Putamen (tissue), 1 donor: Measurements from ENCODE around the gene SNCB.

ENCODE experiments used
- DNase-seq: peaks from one replicate; pipeline ENCODE4 v3.0.0-alpha.2; 2016; ENCODE audit warnings: low spot score

Gene SNCB

DNA sequence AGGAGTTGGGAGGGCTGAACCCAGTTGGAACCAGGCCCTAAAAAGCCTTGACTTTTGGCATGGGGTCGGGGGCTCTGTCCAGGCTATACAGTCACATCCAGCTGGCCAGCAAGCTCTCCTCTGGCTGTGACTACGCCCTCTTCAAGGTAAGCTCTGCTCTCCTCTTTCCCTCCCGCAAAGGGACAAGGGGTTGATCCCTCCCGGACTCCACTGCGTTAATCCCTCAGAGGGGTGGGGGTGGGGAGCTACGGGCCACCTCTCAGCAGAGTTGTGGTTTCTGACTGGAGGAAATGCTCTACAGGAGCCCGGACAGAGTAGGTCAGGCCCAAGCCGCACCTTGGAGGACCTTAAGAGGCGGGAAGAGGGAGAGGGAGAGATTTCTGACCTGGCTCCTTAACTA, 14.0 kb upstream of the SNCB start:
- no peak for DNase-seq

DNA sequence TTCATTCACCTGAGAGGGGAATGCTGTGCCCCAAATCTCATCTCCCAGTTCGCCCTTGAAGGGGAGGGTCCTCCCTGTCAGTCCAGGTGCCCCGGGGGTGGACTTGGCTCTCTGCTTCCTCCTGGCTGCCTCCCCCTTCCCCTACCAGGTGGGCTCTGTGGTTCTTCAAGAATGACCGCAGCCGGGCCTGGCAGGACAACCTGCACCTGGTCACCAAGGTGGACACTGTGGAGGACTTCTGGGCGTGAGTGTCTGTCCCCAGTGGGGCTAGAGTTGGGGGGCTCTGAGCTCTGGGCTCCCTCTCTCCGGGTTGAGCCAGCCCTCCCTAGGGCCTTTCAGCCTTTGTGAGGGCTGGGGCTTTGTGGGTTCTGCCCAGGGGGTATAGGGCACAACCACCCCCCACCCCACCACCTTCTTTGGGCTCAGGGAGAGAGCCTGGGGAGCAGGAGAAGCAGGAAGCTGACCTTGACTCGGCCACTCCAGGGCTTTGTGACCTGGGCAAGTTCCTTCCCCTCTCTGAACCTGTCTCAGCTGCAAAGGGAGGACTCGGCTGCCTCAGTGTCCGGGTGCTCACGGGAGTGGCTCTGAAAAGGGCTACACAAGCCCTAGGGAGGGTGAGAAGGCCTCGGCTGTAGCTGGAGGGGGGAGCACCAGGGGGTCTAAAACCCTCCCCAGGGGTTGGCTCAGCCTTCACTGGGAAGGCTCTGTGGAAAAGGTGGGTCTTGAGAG, 13.3 kb upstream of the SNCB start:
- DNase-seq, result no peak

DNA sequence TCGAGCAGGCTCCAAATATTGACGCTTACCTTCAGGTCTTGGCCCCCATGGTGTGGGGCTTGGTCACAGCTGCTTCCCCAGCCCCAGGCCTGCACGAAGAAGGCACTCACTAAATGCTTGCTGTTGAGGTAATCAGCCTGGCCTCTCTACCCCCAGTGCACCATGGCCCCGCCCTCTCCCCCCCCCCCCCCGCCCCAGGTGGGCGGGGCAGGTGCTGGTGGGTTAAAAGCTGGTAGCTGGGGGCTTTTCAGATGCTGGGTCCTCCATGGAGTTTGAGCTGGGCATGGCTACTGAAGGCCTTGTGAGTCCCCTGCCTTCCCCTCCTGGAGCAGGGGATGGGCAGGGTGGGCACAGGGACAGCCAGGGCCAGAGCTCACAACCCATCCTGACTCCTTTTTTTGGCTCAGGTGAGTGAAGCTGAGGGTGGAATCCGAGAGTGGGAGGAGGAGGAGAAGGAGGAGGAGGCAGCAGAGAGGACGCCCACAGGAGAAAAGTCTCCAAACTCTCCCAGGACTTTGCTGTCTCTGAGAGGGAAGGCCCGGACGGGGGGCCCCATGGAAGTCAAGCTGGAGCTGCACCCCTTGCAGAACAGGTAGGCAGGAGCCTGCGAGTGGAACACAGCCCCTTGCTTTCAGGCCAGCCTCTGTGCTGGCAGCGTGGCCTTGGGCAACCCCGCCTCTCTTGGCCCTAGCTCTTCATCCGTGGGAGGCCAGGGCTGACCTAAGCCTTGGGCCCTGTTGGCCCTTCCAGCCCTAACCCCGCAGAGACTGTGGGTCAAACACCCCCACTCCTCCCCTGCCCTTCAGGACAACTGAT, 12.5 kb upstream of the SNCB start:
- no peak for DNase-seq

DNA sequence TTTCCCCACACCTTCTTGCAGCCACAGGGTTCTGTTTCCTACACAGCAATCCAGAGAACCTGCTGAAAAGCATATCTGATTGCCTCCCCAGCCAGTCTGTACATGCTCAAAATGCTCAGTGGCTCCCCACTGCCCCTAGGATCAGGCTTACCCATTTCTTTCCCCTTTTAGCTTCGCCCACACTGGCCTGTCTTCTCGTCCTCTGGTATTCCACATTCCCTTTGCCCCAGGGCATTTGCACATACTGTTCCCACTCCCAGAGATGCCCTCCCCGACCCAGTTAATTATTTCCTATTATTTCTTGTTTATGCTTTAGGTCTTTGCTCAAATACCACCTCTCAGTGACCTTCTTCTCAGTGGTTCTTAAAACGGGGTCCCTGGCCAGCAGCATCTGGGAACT, 10.3 kb upstream of the SNCB start:
- DNase-seq, result no peak

DNA sequence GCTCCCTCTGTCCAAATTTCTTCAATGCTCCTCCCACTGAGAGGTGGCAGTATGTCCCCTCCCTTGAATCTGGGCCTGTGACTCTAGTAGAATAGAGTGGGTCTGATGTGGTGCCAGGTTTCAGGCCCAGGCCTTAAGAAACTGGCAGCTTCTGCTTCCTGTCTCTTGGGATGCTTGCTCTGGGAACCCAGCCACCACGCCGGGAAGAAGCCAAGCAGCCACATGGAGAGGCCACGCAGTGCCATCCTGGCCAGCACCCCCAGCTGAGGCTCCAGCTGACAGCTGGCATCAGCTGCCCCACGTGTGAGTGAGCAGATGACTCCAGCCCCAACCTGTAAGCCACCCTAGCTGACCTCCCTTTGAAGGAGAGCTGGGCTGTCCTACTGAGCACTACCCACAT, 9.6 kb upstream of the SNCB start:
- peak; percentile 53 for DNase-seq

DNA sequence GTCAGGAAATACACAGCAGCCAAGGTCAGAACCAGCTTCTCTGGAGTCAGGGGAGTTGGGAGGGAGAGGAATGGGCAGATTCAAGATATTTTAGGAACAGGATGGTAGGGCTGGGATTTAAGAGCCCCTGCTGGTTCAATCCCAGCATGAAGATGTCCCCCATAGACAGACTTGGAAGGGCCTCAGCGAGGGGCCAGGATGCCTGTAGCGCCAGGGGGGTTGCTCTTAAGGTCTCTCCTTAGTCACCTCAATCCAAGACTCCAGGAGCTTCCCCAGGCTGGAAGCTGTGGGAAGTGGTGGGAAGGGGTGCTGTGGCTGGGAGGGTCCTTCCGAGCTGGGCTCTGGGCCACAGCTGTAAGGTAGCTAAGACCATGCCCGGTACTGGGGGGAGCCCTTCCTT, 8.9 kb upstream of the SNCB start:
- DNase-seq, result no peak

DNA sequence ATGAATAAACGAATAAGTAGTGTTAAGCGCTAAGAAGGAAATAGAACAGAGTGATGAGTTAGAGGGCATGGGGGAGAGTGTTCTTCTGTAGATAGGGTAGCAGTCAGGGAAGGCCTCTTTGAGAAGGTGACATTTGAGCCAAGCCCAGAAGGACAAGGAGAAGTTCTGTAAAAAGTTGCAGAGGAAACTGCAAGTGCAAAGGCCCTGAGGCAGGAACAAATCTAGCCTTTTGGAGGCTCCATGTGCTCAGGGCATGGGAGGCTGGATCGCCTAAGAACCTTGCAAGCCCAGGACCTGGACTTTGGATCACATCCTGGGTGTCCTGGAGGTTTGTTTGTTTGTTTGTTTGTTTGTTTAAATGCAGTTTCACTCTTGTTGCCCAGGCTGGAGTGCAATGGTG, 8.1 kb upstream of the SNCB start:
- DNase-seq, result no peak

DNA sequence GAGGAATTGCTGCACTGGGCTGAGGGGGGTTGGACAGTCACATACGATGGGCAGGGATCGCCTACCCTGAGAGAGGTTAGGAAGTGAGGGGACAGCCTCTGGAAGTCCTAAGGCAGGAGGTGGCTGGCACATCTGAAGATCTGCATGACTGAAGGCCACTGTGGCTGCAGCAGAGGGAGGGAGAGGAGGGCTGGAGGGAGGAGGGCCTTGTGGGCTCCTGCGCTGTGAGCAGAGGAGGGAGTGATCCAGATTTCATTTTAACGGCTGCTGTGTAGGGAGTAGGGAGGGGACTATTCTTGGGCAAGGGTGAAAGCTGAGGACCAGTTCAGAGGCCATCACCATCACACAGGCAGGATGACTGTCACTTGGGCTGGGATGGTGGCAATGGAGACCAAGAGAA, 7.2 kb upstream of the SNCB start:
- DNase-seq, result no peak

DNA sequence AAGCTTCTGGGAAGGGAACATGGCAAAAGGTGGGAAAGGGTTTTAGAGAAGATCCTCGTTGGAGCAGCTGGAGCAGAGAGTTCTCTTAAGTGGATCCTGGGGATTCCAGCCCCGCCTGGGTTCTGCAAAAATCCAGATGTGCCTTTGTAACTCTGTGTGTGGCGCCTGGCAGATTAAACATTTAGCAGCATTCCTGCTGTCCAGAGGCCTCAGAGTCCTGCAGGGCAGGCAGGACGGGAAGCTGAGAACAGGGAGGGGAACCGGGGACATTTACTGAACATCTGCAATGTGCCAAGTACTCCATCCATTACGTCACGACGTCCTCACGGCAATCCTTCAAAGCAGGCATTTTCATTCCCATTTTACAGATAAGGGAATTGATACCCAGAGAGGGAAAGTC, 6.1 kb upstream of the SNCB start:
- no peak for DNase-seq

DNA sequence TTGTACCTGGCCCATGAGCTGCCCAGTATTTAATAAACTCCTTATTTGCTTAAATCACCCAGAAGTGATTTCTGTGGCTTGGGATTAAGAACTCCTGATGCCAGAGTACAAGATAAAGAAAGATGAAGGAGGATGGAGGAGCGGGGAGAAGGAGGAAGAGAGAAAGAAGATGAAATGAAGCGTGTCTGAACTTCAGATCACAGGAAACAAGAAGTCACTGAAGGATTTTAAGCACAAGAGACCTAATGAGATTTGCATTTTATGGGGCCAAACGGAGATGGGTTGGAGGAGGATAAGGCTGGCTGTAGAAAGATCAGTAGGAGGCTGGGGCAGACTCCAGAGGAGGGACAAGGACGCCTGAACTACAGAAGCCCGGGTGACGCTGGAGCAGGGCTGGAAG, 3.3 kb upstream of the SNCB start:
- DNase-seq, result no peak

DNA sequence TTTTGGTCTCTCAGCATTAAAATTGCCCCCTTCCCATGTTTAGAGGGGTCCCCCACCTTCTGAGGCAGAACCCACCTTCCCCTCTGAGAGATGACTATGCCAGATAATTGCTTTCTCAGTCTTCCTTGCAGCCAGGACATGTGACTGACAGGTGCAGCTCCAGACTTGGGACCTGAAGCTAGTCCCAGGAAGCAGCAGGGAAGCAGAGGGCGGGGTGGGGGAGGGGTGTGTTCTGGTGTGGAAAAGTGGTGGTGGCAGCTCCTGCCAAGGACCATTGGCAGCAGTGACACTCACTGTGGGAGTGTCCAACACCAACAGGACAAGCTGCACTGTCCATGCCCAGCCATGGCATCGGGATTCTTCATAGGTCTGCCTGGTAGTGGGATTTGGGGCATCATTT, 2.4 kb upstream of the SNCB start:
- no peak for DNase-seq

DNA sequence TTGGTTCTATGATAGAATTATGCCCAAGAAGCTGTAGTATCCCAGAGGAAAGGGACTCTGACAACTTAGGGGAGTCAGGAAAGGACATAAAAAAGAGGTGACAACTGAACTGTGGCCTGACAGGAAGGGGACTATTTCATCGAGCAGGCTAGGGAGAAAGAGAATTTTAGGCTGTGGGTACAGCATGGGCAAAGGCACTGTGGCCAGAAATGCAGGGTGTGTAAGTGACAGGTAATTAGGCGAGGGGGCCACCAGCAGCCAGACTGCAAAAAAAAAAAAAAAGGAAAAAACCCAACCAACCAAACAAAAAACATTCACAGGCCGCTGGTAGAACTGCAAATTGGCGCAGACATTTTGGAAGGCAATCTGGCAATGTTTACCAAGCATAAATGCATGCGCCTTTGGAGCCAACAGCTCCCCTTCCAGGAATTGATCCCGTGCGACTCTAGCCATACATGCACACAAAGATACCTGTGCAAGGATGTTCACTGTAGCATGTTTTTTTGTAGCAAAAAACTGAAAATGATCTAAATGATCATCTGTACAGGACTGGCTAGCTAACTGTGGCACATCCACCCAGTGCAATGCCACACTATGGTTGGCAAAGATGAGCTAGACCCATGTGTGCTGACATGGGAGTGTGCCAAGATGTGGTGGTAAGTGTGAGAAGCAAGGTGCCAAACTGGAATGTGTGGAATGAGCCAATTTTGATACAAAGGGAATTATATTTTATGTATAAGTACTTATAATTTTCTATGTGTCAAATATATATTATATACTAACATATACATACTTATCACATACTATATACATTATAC, 1.3 kb upstream of the SNCB start:
- no peak for DNase-seq

DNA sequence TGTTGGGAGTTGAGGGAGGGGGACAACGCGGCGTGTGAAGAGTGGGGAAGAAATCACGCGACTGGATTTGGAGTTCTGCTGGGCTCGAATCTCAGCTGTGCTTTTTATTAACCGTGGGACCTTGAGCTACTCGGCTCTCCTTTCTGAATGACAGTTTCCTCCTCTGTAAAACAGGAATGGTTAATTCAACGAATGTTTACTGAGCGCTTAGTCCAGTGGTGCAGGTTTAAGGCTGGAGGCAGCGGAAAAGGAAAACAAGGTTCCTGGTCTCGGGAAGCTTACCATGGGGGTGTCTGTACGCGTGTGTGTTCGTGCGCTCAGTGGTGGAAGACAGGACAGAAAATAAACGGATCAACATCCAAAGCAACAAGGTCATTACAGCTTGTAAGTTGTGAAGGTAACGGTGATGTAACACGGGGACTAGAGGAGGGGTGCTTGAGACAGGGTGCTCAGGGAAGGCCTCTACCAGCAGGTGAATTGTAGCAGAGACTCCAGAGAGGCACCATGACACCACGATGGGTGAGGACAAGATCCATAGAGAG, 418 bp upstream of the SNCB start:
- DNase-seq, result no peak

DNA sequence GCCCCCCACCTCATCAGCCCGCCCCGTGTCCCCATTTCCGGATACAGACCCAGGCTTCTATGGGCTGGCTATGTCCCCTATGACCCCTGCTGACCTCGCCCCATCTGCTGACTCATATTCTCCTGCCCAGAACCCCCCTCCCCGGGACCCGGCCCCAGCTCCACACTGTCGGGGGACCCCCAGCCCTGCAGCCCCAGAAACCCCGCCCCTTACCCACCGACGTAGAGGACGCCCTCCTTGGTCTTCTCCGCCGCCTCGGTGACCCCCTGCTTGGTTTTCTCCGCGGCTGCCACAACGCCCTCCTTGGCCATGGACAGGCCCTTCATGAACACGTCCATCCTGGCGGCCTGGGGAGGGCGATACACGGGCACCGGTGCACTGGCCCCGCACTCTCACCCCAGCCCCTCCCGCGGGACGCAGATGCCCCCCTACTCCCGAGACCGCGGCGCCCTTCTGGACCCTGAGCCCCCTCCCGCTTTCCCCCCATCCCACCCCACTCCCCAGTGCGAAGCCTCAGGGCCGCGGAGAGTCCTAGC, 949 bp downstream of the SNCB start:
- no peak for DNase-seq

DNA sequence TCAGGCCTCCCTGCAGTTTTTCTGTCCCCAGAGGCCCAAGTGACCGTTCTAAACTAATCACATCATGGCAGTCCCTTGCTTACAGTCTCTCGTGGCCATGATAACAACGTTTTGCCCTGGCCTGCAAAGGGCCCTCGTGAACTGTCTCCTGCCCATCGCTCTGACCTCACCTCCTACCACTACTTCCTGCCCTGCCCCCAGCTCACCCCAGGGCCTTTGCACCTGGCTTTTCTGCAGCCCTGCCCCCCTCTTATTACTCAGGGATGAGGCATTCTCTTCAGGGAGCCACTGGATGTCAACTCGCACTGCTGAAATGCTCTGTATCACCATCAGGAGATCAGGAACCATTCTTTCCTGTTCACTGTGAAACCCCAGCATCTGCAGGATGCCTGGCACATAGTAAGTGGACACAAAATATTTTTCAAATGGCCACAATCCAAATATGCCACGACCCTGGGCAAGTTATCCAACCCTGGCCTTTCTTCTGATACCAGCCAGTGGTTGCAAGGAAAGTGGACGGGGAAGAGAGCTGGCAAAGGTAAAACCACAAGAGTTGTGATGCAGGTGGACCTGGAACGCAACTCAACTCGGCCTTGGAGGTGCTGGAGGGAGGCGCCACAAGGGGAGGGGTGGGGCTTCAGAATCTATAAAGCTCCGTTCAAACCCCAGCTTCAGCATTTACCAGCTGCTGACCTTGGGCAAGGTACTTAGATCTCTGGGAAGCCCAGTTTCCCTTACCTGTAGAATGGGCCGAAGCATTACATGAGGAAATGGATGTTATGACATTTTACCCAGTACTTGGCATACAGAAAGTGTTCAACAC, 1.7 kb downstream of the SNCB start:
- no peak for DNase-seq

DNA sequence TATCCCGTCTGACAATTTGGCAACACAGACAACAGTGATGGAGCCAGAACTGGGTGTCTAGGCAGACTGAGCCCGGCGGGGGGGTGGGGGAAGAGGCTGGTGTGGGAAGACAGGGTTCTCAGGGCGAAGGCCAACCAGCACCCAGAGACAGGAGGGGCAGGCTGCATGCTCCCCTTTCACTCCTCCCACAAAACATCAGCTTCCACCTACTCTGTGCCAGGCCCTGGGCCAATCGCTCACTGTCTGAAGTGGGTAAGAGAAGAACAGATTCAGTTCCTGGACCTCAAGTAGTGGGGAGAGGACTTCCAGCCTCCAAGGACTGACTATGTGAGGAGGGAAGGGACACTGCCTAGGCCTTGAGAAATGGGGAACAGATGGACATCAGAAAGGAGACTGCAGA, 2.8 kb downstream of the SNCB start:
- no peak for DNase-seq

DNA sequence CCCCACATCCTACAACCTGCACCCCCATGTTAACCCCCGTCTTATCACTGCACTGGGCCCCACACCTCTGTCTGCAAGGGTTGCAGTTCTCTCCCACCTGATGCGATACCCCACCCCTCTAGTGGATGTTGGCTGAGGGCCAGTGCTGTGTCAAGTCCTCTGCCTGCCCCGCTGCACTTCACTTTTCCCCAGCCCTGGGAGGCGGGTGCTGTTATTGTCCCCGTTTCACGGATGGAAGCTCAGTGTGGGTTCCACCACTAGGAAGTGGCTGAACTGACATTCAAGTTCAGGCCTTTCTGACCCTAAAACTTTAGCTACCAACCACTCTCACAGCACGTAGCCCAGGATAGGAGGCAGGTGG, 3.5 kb downstream of the SNCB start:
- no peak for DNase-seq

DNA sequence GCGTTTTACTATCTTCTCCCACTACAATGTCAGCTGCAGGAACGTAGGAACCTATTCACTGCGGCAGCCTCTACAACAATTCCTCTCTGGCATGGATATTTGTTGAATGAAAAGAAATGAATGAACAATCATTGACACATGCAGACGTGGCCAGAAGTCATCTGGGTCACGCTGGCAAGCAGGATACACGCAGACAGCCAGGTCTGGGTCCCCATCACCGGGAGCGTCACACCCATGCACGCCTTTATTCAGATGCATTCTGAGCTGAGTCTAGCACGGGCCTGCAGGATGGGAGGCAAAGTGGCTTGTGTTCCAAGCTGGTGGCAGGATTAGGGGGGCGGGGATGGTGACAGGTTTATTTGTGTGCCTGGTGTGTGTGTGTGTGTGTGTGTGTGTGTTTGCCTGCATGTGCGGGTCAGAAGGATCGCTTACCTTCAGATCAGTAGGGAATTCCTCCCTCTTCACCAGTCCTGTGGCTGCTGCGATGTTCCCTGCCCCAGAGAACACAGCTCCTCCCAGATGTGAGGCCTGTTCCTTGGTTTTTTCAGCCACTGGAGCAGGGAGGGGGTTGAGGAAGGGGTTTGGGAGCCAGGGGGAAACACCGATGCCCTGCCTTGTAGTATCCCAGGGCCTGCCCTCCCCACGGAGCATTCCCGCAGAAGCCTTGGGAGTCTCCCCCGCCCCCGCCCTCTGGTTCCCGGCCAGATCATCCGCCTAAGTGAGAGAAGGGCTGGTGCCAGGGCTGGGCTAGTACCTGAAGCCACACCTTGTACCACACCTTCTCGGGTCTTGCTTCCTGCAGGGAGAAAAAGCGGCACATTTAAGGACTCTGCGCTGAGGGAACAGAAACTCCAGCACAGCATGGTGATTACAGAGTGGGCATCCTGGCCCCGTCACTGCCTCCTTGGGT, 4.1 kb downstream of the SNCB start:
- no peak for DNase-seq

DNA sequence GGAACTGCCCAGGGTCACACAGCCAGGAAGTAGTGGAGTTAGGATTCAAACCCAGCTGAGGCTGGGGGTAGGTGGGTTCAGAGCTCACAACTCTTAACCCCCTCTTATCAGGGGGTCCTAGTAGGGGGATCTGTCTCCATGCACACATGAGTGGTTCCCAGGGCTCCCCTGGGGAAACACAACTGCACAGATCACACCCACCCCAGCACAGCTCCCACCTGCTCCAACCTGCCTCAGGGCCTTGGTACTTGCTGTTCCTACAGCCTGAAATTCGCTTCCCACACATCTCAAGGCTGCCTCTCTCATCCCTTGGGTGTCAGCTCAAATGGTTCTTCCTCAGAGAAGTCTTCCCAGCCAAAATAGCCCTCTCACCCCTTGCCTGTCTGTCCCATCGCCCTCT, 4.8 kb downstream of the SNCB start:
- no peak for DNase-seq

DNA sequence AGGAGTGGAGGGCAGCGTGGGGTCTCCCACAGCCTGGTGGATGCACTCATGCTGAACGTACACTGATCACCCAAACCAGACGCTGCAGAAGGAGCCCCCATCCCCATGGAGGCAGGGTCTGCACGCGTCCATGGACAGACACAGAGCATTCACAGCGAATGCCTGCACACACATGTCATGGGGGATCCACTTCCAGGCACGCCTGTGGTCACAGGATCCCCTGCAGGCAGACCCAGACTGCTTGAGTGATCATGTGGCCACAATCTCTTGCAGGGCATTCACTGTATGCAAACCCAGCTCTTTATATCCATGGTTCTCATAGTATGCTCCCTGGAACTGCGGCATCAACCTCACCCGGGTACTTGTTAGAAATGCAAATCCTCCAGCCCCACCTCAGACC, 5.4 kb downstream of the SNCB start:
- no peak for DNase-seq

DNA sequence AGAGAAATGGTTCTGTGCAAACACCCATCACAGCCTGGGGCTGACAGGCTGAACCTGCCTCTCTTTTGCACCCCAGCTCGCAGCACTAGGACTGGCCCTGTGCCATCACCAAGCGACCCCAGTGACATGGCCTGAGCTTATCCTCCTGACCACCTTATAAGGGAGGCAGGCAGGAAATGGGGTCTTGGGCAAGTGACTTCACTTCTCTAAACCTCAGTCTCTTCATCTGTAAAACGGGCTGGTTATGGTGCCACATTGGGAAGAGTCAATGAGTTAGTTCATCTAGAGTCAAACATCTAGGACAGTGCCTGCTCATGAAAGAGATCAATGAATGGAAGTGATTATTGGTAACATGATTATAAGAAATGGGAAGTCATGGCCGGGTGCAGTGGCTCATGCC, 6.2 kb downstream of the SNCB start:
- DNase-seq, result no peak
